ENCODE results near the gene BTBD18.

DNA sequence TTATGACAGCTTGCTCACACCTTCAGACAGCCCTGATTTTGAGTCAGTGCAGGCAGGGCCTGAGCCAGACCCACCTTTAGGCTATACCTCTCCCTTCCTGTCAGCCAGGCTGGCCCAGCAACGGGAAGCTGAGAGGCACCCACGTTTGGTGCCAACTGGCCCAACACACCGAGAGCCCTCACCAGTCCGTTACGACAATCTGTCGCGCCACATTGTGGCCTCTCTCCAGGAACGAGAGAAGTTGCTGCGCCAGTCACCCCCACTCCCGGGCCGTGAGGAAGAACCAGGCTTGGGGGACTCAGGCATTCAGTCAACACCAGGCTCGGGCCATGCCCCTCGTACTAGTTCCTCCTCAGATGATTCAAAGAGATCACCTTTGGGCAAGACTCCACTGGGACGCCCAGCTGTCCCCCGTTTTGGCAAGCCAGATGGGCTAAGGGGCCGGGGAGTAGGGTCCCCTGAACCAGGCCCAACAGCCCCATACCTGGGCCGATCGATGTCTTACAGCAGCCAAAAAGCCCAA is 52.7 kb downstream of the BTBD18 start:
- TF ChIP-seq, protein P1, sequence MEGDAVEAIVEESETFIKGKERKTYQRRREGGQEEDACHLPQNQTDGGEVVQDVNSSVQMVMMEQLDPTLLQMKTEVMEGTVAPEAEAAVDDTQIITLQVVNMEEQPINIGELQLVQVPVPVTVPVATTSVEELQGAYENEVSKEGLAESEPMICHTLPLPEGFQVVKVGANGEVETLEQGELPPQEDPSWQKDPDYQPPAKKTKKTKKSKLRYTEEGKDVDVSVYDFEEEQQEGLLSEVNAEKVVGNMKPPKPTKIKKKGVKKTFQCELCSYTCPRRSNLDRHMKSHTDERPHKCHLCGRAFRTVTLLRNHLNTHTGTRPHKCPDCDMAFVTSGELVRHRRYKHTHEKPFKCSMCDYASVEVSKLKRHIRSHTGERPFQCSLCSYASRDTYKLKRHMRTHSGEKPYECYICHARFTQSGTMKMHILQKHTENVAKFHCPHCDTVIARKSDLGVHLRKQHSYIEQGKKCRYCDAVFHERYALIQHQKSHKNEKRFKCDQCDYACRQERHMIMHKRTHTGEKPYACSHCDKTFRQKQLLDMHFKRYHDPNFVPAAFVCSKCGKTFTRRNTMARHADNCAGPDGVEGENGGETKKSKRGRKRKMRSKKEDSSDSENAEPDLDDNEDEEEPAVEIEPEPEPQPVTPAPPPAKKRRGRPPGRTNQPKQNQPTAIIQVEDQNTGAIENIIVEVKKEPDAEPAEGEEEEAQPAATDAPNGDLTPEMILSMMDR (conservative IDR thresholded peaks at IDR 0.05 in 1 of 2, IDR thresholded peaks at IDR 0.05 in 1 of 2; ENCODE audit: low read depth in 1 of 2, low read length in 2 of 2): no peak
- TF ChIP-seq EZH2 (IDR thresholded peaks at IDR 0.05; ENCODE audit: low read length, missing control alignments): no peak

All from fibroblast of lung (primary cell).